Natural killer cell (primary cell): ENCODE data around the gene CNBD2. TPM values are rescaled to one million over a fixed set of nuclear protein-coding genes. Genes with fewer than 3 reads are reported as not detected.
"Not testable (repeated sequence)": the region's sequence is repeated elsewhere in the genome, so short reads cannot be mapped to it uniquely, and the experiment has no call there.

Source experiments
- ATAC-seq, 3 donors: fragments of 150-1000 bp in 2 of 3; fragments of 200-7000 bp in 1 of 3; cut with Tn5 transposase; 1 replicate in 1 of 3; 2 replicates in 2 of 3; pipeline ENCODE4 v1.10.0; 2021; ENCODE audit warnings: mild to moderate bottlenecking in 2 of 3, moderate library complexity in 2 of 3
- DNase-seq, 2 donors: peaks; one replicate each; pipeline versions ENCODE4 v3.0.0 to v3.0.0-alpha.2; 2013 to 2021; ENCODE audit warnings: mixed read lengths in 1 of 2
- H3K27ac ChIP-seq: one replicate; pipeline ENCODE4 v1.5.1; 2013; ENCODE audit warnings: mild to moderate bottlenecking, low read length
- H3K27me3 ChIP-seq: one replicate; pipeline ENCODE4 v1.6.1; 2013; ENCODE audit warnings: low read length; ENCODE audit not compliant: control insufficient read depth, insufficient read depth
- H3K36me3 ChIP-seq: one replicate; pipeline ENCODE4 v1.6.1; 2013; ENCODE audit warnings: low read length; ENCODE audit not compliant: control insufficient read depth, insufficient read depth
- H3K4me1 ChIP-seq: one replicate; pipeline ENCODE4 v1.6.1; 2013; ENCODE audit warnings: low read length; ENCODE audit not compliant: control insufficient read depth, insufficient read depth
- H3K4me3 ChIP-seq: one replicate; pipeline ENCODE4 v1.5.1; 2013; ENCODE audit warnings: low read length
- H3K9me3 ChIP-seq: one replicate; pipeline ENCODE4 v1.6.1; 2013; ENCODE audit warnings: low read length; ENCODE audit not compliant: control insufficient read depth, insufficient read depth
- H3K27ac Mint-ChIP-seq, 2 donors: one replicate each; pipeline ENCODE4 v1.8.0; 2022; ENCODE audit warnings: mild to moderate bottlenecking in 2 of 2, mixed read lengths in 2 of 2, moderate library complexity in 1 of 2
- H3K27me3 Mint-ChIP-seq, 2 donors: one replicate each; pipeline ENCODE4 v1.8.0; 2022; ENCODE audit warnings: low read depth in 2 of 2, mixed read lengths in 2 of 2
- H3K36me3 Mint-ChIP-seq: one replicate; pipeline ENCODE4 v1.8.0; 2022; ENCODE audit warnings: mixed read lengths
- H3K4me1 Mint-ChIP-seq, 2 donors: one replicate each; pipeline ENCODE4 v1.8.0; 2022; ENCODE audit warnings: mixed read lengths in 2 of 2
- H3K4me3 Mint-ChIP-seq: one replicate; pipeline ENCODE4 v1.8.0; 2022; ENCODE audit warnings: mild to moderate bottlenecking, moderate library complexity, mixed read lengths
- H3K9me3 Mint-ChIP-seq, 2 donors: one replicate each; pipeline ENCODE4 v1.8.0; 2022; ENCODE audit warnings: mixed read lengths in 2 of 2
- WGBS: methylation state at CpG from one replicate; pipeline ENCODE4 v1.1.7; 2013; ENCODE audit warnings: missing lambda C conversion rate; ENCODE audit not compliant: insufficient coverage; 5-methylcytosine and 5-hydroxymethylcytosine counted together
- intact Hi-C: fragments of 100-400 bp; cut with micrococcal nuclease; formaldehyde crosslinking; loops from one replicate; pipeline ENCODE4 v1.14.2; 2022
- total RNA-seq, 4 donors: library from RNA; stranded (reverse); fragments of 120-200 nt in 1 of 4; gene quantifications; one replicate each; pipeline versions ENCODE4 v1.2.3 to v1.2.4, GENCODE V29; 2013 to 2022
- TF ChIP-seq, protein P1 (sequence below): fragments of 200-600 bp; IDR thresholded peaks from one replicate; pipeline ENCODE4 v1.8.0; 2022; ENCODE audit warnings: antibody characterized with exemption

Gene CNBD2
- total RNA-seq, 3 donors from 2014 or later (not counting 1 experiment from before 2014, with no cell fraction given), result 17.2 to 20.5 (median 19.5) TPM

- 44% methylated on average over 2 of the region's 2 CpGs for WGBS
- peaks cover 3% of the 10 kb centered on the region for H3K27me3 ChIP-seq
- H3K27ac ChIP-seq, result no peak overlapping the region
- Mint-ChIP-seq H3K4me1 (peaks cover 7 to 9% of the 10 kb centered on the region in 2 donors), H3K36me3 (no peaks in the 10 kb centered on the region), H3K27me3 (peaks cover 0 to 2% of the 10 kb centered on the region in 2 donors), H3K4me3 (no peak overlapping the region), H3K9me3 (no peaks in the 10 kb centered on the region), H3K27ac (no peak overlapping the region)
- TF ChIP-seq, protein P1, sequence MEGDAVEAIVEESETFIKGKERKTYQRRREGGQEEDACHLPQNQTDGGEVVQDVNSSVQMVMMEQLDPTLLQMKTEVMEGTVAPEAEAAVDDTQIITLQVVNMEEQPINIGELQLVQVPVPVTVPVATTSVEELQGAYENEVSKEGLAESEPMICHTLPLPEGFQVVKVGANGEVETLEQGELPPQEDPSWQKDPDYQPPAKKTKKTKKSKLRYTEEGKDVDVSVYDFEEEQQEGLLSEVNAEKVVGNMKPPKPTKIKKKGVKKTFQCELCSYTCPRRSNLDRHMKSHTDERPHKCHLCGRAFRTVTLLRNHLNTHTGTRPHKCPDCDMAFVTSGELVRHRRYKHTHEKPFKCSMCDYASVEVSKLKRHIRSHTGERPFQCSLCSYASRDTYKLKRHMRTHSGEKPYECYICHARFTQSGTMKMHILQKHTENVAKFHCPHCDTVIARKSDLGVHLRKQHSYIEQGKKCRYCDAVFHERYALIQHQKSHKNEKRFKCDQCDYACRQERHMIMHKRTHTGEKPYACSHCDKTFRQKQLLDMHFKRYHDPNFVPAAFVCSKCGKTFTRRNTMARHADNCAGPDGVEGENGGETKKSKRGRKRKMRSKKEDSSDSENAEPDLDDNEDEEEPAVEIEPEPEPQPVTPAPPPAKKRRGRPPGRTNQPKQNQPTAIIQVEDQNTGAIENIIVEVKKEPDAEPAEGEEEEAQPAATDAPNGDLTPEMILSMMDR, result no peak
- no peaks in the 10 kb centered on the region for H3K36me3 ChIP-seq
- H3K9me3 ChIP-seq, result no peaks in the 10 kb centered on the region
- H3K4me3 ChIP-seq, result no peak overlapping the region
- ATAC-seq, result no peak
- intact Hi-C loops, result no loop called here
- DNase-seq, result no peak
- peaks cover 18% of the 10 kb centered on the region for H3K4me1 ChIP-seq
Observed at GRCh38 chr20:36066777-36067176, 98.4 kb downstream of the CNBD2 start.

DNA sequence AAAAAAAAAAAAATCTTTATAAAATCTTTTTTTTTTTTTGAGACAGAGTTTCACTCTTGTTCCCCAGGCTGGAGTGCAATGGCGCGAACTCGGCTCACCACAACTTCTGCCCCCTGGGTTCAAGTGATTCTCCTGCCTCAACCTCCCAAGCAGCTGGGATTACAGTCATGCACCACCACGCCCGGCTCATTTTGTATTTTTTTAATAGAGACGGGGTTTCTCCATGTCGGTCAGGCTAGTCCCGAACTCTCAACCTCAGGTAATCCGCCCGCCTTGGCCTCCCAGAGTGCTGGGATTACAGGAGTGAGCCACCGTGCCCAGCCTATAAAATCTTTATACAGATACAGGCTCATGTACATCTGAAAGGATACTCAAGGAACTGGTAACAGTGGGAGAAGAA lies 100.1 kb downstream of the CNBD2 start:
- 94% methylated on average over 11 of the region's 11 CpGs for WGBS
- H3K4me1 Mint-ChIP-seq, H3K27me3 ChIP-seq, ATAC-seq, H3K36me3 Mint-ChIP-seq, intact Hi-C loops, DNase-seq, H3K9me3 Mint-ChIP-seq, H3K9me3 ChIP-seq, H3K36me3 ChIP-seq, H3K4me3 ChIP-seq, H3K4me3 Mint-ChIP-seq, H3K27ac ChIP-seq, H3K27ac Mint-ChIP-seq: not testable (repeated sequence)
- H3K4me1 ChIP-seq, result peaks cover 18% of the 10 kb centered on the region
- H3K27me3 Mint-ChIP-seq, result peaks cover 7 to 11% of the 10 kb centered on the region in 2 donors

DNA sequence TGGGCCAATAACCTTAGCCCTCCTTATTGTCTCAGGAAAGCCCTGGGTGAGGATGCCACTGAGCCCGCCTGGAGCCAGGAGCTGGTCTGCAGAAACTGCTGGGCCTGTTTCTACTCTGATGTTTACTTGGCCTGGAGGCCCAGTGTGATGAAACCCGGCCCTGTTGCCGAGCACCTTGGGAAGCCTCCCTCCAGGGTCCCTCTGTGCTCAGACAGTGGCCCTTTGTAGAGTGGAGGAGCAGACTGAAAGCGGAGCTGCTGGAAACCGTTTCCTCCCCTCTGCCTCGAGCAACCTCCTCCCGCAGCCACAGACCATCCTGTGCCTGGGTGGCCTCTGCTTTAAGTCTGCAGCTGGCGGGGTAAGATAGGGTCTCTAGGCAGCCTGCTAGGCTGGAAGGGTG lies 102.1 kb downstream of the CNBD2 start:
- H3K27me3 ChIP-seq, result peaks cover 3% of the 10 kb centered on the region
- H3K36me3 Mint-ChIP-seq, result no peaks in the 10 kb centered on the region
- 76% methylated on average over 6 of the region's 8 CpGs for WGBS
- H3K4me1 ChIP-seq, result peaks cover 4% of the 10 kb centered on the region
- no peak overlapping the region for H3K4me3 ChIP-seq
- H3K36me3 ChIP-seq, result no peaks in the 10 kb centered on the region
- TF ChIP-seq, protein P1, result no peak
- H3K27me3 Mint-ChIP-seq, result peaks cover 7 to 11% of the 10 kb centered on the region in 2 donors
- H3K27ac ChIP-seq, result no peak overlapping the region
- H3K4me1 Mint-ChIP-seq, result no peaks in the 10 kb centered on the region
- intact Hi-C loops, result no loop called here
- H3K9me3 Mint-ChIP-seq, result no peaks in the 10 kb centered on the region
- ATAC-seq (no peak), DNase-seq (no peak)
- H3K4me3 Mint-ChIP-seq, result no peak overlapping the region
- no peak overlapping the region for H3K27ac Mint-ChIP-seq
- no peaks in the 10 kb centered on the region for H3K9me3 ChIP-seq

DNA sequence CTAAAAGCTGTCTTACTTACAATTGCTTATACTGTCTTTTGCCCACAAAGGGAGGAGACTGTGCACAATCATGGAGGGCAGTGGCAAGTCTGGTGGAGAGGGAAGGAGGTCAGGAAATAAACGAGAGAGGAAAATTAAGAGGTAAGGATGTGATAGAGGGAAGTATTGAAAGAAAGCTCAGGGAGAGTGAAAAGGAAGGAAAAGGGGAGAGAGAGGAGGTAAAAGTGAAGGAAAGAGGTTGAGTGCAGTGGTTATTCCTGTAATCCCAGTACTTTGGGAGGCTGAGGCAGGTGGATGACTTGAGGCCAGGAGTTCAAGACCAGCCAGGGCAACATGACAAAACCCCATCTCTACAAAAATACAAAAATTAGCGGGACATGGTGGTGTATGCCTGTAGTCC lies 103.5 kb downstream of the CNBD2 start:
- Histone ChIP-seq H3K36me3 (no peaks in the 10 kb centered on the region), H3K4me1 (no peaks in the 10 kb centered on the region), H3K4me3 (no peak overlapping the region), H3K27ac (no peak overlapping the region), H3K27me3 (peaks cover 3% of the 10 kb centered on the region), H3K9me3 (no peaks in the 10 kb centered on the region)
- Mint-ChIP-seq H3K27ac (no peak overlapping the region), H3K9me3 (no peaks in the 10 kb centered on the region), H3K36me3 (no peaks in the 10 kb centered on the region), H3K4me3 (no peak overlapping the region), H3K4me1 (no peaks in the 10 kb centered on the region), H3K27me3 (peaks cover 7 to 11% of the 10 kb centered on the region in 2 donors)
- intact Hi-C loops, result no loop called here
- DNase-seq, result no peak
- 49% methylated on average over 1 of the region's 2 CpGs for WGBS
- no peak for ATAC-seq
- TF ChIP-seq, protein P1, result no peak
